GM12878 (cell line): ENCODE measurements around the gene SLC6A8.

ENCODE experiments used
- CTCF ChIP-seq, 3 experiments: IDR thresholded peaks in 2 of 3; conservative IDR thresholded peaks in 1 of 3; 2 replicates each; pipeline ENCODE4 v1.5.1; 2011; ENCODE audit warnings: low read depth in 3 of 3, low read length in 3 of 3, mild to moderate bottlenecking in 3 of 3, control low read depth in 2 of 3, moderate library complexity in 2 of 3, inconsistent platforms in 1 of 3, mixed read lengths in 1 of 3; ENCODE audit not compliant: control insufficient read depth in 2 of 3, insufficient read depth in 1 of 3; ENCODE audit errors: extremely low read depth in 1 of 3
- FOXM1 ChIP-seq: IDR thresholded peaks from 2 replicates; pipeline ENCODE4 v1.6.1; 2012; ENCODE audit warnings: low read depth, mild to moderate bottlenecking, inconsistent platforms, low read length, moderate library complexity
- JUNB ChIP-seq: IDR thresholded peaks from 2 replicates; pipeline ENCODE4 v1.6.1; 2016; ENCODE audit warnings: antibody characterized with exemption, mild to moderate bottlenecking
- MAX ChIP-seq: IDR thresholded peaks from 2 replicates; pipeline ENCODE4 v1.6.1; 2012; ENCODE audit warnings: low read depth, low read length, improper control_type of control experiment
- NR2F1 ChIP-seq: fragments of 450-650 bp; conservative IDR thresholded peaks from 2 replicates; pipeline ENCODE4 v1.6.1; 2017; ENCODE audit warnings: mild to moderate bottlenecking
- SMAD1 ChIP-seq: fragments of 450-650 bp; IDR thresholded peaks from 2 replicates; pipeline ENCODE4 v1.6.1; 2018; ENCODE audit warnings: mild to moderate bottlenecking, low read depth; ENCODE audit not compliant: partially characterized antibody
- SP1 ChIP-seq: IDR thresholded peaks from one replicate; pipeline ENCODE4 v1.6.1; 2011; ENCODE audit warnings: low read depth, low read length
- ZNF217 ChIP-seq: fragments of 450-650 bp; IDR thresholded peaks from 2 replicates; pipeline ENCODE4 v1.6.1; 2017; ENCODE audit warnings: antibody characterized with exemption, mild to moderate bottlenecking
- ZNF384 ChIP-seq: IDR thresholded peaks from 2 replicates; pipeline ENCODE4 v1.6.1; 2012; ENCODE audit warnings: low read depth, mild to moderate bottlenecking, low read length, improper control_type of control experiment, borderline replicate concordance
- ZSCAN29 ChIP-seq: fragments of 450-650 bp; IDR thresholded peaks from 2 replicates; pipeline ENCODE4 v1.6.1; 2017; ENCODE audit warnings: mild to moderate bottlenecking, moderate library complexity

- TF ChIP-seq NR2F1: no peak
- TF ChIP-seq FOXM1: no peak
- TF ChIP-seq ZSCAN29: no peak
- no peak for TF ChIP-seq JUNB
- TF ChIP-seq ZNF384: no peak
- TF ChIP-seq SMAD1: no peak
- no peak for TF ChIP-seq CTCF (IDR thresholded peaks at IDR 0.05 in 2 of 3, conservative IDR thresholded peaks at IDR 0.05 in 1 of 3; ENCODE audit: control insufficient read depth in 2 of 3, extremely low read depth in 1 of 3, insufficient read depth in 1 of 3, low read depth in 3 of 3, low read length in 3 of 3)
- TF ChIP-seq MAX: no peak
- no peak for TF ChIP-seq SP1
- TF ChIP-seq ZNF217: no peak
Measured at GRCh38 chrX:153696100-153696499, 8.4 kb downstream of the SLC6A8 start.
